Stimulated activated CD4-positive, alpha-beta T cell treated with anti-CD3 and anti-CD28 coated beads, Interleukin-1b, Interleukin-23, amount 100 ng/mL, for 24 hours (primary cell): ENCODE data around the gene RIC1.
"Not testable (repeated sequence)": the region's sequence is repeated elsewhere in the genome, so short reads cannot be mapped to it uniquely, and the experiment has no call there.

Experiments
- DNase-seq, 4 experiments: peaks; one replicate each; pipeline ENCODE4 v3.0.0-alpha.2; 2020; ENCODE audit warnings: low read depth in 4 of 4, low spot score in 1 of 4

Gene RIC1

DNA sequence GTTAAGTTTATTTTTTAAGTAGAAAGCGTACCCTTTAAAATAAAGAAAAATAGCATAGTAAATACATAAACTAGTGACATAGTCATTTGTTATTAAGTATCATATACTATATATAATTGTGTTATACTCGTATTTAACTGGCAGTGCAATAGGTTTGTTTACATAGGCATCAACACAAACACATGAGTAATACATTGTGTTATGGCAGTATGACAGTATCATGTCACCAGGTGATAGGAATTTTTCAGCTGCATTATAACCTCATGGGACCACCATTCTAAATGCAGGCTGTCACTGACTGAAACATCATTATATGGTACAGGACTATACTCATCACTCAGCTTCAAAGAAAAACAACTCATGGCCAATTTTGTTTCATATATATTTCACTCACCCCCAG lies 8.4 kb upstream of the RIC1 start:
- no peak for DNase-seq

DNA sequence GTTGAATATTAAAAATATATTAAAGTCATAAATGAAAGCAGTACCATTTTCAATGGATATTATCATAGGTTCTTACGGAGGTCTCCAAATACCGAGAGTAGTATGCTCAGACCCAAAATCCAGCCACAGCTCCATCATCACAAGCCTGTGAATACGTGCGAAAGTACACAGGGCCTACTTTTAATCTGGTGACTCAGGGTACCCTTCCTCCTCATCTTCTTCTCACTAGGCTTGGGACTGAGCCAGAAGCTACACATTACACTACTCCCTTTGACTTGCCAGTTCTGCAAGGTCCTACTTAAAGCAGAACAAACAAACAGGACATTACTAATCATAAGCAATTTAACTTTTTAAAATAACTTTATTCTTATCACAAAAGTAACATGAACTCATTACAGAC lies 7.6 kb upstream of the RIC1 start:
- no peak for DNase-seq

DNA sequence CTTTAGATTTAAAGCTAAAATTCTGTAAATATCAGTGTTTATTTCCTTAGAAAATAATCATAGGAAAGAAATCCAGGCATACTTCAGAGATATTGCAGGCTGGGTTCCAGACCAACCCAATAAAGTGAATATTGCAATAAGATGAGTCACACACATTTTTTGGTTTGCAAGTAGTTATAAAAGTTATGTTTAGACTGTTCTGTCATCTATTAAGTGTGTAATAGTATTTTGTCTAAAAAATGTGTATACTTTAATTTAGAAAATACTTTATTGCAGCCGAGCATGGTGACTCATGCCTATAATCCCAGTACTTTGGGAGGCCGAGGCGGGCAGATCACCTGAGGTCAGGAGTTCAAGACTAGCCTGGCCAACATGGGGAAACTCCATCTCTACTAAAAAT lies 6.9 kb upstream of the RIC1 start:
- DNase-seq, result no peak

DNA sequence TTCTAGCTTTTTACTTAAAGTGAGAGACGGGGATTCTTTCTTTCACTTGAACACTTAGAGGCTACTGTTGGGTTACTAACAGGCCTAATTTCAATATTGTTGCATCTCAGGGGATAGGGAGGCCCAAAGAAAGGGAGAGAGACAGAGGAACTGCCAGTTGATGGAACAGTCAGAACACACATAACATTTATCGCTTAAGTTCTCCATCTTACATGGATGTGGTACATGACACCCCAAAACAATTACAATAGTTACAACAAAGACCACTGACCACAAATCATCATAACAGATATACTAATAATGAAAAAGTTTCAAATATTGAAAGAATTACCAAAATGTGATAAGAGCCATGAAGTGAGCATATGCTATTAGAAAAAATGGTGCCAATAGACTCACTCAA lies 4.3 kb upstream of the RIC1 start:
- no peak for DNase-seq

DNA sequence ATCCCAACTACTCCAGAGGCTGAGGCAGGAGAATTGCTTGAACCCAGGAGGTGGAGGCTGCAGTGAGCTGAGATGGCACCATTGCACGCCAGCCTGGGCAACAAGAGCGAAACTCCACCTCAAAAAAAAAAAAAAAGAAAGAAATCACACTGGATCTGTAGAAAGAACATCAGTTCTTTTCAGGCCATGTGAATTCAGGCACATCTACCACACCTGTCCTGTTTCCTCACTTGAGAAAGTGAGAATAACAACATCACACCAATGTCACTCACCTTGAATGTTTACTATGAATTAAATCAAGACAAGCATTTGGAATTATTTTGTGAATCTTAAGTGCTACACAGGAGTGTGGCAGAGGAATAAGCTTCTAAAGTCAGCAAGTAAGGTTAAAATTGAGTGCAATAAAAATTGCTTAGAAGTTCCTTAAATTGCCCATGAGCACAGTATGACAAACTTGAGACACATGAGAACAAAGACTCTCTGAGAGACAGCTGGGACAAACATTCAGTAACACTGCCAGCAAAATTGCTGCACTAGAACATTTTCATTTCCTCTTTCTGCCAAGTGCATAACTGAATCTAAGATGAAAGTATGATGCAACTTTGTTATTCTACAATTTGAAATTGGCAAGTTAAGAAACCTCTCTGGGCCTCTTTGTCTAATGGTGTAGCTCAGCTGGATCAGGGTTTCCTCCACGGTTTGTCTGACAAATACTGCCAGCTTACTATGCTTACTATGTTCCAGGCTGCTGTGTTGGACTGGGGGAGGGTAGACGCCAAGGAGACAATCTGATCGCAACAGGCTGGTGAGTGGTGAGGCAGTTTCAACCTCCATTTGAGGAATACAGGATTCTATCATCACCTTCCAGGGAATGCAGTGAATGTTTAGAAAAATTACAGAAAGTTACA lies 1.9 kb upstream of the RIC1 start:
- peak in 1 of 4 experiments; percentile 36 for DNase-seq

DNA sequence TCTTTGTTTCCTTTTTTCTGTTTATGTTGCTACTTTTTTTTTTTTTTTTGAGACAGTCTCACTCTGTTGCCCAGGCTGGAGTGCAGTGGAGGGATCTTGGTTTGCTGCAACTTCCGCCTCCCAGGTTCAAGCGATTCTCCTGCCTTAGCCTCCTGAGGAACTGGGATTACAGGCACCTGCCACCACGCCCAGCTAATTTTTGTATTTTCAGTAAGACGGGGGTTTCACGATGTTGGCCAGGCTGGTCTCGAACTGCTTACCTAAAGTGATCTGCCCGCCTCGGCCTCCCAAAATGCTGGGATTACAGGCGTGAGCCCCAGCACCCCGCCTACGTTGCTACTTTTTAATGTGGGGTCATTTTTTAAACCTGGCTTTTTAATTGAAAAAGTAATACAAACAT lies 1.2 kb upstream of the RIC1 start:
- DNase-seq, result not testable (repeated sequence)

DNA sequence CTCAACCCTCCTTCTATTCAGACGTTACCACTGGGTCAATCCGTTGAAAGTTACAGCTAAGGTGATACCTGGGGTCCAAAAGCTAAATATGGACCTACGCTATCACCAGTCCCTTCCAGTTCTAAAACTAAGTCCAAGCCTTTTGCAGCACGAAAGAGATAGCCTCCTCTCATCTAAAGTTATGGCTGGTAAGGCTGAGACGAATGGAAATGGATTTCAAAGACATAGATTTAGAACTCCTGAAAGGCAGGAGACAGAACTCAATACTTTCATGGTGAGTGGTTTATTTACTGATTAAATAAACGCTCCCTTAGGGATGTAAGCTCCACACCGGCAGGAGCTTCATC lies 751 bp upstream of the RIC1 start:
- DNase-seq, result no peak

DNA sequence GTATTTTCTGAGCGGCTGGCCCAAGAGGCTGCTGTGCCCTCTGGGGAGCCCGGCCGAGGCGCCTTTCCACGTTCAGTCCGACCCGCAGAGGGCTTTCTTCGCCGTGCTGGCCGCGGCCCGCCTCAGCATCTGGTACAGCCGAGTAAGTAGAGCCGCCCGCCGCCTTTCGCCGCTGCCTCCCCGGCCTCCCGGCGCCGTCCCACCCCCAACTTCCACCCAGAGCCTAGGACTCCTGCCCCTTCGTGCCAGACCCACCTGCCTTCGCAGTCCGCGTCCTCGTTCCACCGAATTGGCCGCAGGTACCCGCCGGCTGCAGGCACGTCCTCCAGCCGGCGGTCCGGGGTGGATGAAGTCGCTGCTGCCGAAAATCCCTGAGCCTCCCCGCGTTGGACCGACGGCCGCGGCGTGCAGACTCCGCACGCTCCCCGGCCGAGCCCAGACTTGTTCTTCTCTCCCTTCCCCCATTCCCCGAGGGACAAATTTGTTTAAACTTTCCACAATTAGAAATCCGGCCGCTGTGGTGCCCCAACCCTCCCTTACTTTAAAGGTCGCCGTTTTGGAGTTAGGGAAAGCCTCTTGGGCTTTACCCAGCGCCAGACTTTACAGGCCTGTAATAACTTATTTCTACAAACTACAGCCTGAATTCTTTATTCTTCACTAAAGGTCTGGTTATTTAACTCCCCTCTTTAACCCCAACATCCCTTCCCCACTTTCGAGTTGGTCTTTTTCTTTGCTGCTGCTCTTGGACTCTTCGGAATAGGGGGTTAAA lies 589 bp downstream of the RIC1 start:
- DNase-seq, result peak in 3 of 4 experiments; percentile 16 to 21 (median 18)

DNA sequence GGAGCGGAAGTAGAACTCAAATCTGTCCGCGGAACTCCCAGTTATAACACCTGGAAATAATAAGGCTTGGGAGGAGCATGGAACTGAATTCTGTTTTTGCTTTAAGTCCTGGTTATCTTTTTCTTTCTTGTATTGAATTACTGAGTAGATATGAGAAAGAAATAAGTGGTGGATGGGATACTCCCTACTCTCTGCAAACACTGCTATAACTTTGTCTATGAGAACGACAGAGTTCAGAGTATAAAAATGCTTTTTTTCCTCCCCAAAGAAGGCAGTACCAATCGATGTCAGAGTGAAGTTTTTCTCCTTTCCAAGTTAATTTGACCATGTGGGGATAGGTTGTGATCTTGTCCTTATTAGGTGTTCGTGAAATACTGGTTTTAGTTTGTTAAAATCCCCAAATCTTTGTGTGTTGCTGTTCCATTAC lies 1.2 kb downstream of the RIC1 start:
- no peak for DNase-seq

DNA sequence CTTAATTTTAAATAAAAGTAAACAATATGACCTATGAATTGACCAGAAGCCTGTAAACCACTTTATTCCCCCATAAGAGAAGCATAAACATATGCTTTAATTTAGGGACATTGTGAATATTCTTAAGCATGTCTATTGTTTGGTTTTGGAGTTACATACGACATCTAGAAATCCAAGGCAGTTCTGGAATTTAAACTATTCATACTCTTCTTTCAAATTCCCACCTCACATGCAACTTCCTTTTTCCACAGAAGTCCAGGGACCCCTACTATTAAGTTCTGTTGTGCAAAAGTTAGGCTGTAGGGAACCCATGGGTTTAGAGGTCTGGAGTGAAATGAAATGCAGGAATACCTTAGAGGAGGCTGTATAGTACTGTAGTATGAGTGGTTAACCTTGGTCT lies 2.1 kb downstream of the RIC1 start:
- no peak for DNase-seq

DNA sequence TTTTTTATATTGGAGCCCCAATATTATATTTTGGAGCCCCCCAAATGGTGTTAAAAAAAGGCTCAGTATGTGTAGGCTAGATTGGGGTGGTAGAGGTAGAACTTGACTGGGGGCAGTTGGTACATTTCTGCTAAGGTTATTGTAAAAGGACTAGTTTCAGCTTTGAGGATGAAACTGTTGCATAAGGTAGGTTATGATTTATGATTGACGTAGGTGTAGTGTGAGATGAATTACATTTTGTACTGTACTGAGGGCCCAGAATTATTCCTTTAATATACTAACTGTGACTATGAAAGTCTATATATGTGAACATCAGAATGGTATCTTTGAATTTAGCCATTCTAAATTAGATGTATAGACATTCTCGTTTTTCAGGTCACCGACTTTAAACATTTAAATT lies 3.6 kb downstream of the RIC1 start:
- no peak for DNase-seq

DNA sequence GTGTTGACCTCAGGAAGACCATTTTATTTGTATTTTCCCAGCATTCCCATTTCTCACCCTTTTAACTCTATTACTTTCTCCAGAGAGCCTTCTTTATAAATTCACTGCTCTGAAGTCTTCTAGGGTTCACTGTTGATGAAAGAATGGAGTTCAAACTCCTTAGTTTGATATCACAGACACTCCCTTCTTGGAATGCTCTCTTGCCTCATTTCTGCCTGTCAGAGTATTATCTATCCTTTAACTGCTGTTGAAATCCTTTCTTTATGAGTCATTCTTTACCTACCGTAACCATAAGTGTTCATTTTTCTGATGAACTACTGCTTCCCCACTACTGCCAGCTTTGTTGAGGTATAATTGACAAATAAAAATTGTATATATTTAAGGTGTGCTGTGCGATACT lies 4.3 kb downstream of the RIC1 start:
- no peak for DNase-seq

DNA sequence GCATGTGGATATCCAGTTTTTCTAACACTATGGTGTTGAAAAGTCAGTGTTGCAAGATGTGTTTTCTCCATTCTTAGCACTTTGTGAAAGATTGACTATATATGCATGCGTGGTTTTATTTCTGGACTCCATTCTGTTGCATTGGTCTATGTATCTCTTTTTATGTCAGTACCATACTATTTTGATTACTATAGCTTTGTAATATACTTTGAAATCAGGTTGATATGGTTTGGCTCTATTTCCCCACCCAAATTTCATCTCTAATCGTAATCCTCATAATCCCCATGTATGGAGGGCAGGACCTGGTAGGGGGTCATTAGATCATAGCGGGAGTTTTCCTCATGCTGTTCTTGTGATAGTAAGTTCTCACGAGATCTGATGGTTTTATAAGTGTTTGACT lies 6.5 kb downstream of the RIC1 start:
- DNase-seq, result no peak

DNA sequence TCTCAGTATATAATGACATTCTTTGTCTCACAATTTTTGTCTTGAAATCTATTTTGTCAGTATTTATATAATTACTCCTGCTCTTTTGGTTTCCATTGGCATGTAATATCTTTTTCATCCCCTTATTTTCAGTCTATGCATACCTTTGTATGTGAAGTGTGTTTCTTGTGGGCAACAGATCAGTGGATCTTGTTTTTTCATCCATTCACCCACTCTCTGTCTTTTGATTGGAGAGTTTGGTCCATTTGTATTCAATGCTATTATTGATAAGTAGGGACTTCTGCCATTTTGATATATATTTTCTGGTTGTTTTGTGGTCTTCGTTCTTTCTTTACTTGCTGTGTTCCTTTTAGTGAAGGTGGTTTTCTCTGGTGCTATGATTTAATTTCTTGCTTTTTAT lies 10.9 kb downstream of the RIC1 start:
- DNase-seq, result no peak

DNA sequence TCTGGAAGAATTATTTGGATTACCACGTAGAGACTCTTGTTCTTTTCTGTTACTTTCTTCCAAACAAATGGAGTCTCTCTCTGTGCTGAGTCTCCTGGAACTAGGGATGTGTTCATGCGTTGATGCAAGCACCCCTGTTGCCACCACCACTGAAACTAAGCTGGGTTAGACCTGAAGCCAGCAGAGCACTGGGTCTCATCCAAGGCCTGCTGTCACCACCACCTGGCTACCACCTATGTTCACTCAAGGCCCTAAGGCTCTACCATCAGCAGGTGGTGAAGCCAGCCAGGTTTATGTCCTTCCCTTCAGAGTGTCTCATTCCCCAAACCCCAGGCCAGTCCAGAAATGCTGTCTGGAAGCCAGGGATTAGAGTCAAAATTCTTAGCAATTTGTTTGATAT lies 13.3 kb downstream of the RIC1 start:
- no peak for DNase-seq

DNA sequence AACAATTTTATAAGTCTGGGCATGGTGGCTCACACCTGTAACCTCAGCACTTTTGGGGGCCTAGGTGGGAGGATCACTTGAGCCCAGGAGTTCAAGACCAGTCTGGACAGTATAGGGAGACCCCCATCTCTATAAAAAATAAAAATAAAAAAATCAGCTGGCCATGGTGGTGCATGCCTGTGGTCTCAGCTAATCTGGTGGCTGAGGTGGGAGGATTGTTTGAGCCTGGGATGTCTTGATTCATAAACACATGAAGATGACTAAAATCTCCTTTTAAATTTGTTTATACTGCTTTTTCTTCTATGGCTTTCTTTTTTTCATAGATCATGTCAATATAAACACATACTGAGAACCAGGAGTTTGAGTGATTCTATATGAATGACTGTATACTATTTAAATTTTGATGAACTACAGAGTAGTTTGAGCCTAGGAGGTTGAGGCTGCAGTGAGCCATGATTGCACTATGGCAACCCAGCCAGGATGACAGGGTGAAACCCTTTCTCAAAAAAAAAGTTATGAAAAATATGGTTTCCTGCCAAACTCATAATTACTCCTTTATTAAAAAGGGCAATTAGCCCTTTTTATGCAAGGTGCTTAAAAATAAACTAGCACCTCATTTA lies 14.2 kb downstream of the RIC1 start:
- DNase-seq, result no peak

DNA sequence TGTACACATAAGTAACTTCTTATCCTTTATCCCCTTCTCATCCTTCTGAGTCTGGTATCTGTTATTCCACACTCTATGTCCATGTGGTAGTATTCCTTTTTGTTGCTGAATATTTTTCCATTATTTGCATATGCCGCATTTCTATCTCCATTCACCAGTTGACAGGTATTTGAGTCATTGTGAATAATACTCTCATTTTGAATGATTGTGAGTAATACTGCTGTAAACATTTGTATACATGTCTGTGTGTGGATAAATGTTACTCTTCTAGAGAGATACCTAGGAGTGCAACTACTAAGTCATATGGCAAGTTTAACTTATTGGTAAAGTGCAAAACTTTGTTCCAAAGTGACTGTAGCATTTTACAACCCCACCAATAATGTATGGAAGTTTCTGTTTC lies 15.6 kb downstream of the RIC1 start:
- DNase-seq, result no peak

DNA sequence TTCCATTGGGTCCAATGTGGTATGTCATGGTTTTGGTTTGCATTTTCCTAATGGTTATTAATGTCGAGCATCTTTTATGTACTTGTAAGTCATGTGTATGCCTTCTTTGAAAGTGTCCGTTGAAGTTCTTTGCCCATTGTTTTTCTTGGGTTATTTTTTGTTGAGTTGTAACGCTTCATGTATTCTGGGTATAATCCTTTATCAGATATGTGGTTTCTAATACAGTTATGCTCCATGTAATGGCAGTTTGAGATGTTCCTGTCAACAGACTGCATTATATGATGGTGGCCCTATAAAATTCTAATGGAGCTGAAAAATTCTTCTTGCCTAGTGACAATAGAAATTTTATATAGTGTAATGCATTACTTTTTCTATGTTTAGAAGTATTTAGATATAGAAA lies 17.2 kb downstream of the RIC1 start:
- DNase-seq, result no peak

DNA sequence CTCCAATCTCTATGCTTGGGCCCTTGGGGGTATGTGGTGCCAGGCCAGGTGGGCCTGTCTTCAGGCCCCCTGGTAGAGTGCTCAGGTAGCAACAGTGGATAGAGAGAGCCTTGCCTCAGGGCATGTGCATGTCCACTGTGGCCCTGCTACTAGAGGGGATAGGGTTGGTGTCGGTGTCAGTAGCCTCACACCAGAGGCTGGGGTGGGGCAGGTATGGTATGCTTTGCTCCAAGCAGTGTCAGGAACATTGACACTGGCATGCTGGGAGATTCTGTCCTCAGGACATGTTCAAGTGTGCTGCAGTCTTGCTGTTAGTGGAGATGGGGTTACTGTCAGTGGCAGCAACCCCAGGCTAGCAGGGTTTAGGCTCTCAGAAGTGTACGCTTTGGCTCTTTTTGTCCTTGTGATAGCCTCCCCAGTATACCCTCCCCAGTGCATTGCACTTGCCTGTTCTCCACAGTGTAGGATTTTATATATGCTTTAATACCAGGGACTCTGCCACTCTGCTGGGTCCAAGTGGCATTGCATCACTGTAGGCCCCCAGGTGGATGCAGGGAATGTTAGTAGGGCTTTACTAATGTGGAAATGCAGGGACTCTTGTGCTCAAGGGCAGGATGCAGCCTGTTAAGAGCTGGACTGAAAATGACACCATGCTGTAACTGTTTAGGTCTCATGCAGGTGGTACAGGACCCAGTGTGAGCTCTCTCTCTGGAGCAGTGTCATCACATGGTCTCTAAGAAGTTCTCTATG lies 21.6 kb downstream of the RIC1 start:
- DNase-seq, result no peak

DNA sequence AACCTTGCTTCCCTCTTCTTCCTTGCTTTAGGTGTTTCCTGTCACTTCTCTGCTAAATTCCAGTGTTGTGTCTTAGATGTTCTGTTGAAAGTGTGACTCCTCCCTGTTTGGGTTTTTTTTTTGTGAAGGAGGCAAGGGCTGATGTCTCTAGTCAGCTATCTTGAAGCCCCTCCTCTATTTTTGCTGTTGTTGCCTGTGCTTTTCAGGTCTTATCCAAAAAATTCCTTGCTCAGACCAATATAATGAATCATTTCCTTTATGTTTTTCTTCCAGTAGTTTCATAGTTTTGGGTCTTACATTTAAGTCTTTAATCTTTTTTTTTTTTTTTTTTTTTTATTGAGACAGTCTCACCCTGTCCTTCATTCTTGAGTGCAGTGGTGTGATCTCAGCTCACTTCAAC lies 22.3 kb downstream of the RIC1 start:
- no peak for DNase-seq

DNA sequence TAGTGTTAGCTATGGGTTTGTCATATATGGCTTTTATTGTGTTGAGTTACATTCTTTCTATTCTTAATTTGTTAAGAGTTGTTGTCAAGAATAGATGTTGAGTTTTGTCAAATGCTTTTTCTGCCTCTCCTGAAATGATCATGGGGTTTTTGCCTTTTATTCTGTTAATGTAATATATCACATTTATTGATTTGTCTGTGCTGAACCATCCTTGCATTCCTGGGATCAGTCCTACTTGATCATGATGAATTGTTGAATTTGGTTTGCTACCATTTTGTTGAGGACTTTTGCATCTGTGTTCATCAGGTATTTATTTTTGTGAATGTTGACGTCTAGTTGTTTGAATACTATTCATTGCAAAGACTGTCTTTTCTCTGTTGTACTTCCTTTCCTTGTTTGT lies 23.9 kb downstream of the RIC1 start:
- DNase-seq, result no peak
